Left lung (tissue), 10 donors: ENCODE measurements around the gene STAG3. TPM values are rescaled to one million over a fixed set of nuclear protein-coding genes. Genes with fewer than 3 reads are reported as not detected.

ENCODE experiments used
- ATAC-seq: fragments of 200-7000 bp; cut with Tn5 transposase; one replicate; pipeline ENCODE4 v1.9.1; 2020; ENCODE audit warnings: moderate library complexity
- DNase-seq, 4 donors: peaks; one replicate each; pipeline ENCODE4 v3.0.0-alpha.2; 2013 to 2020
- H3K27ac ChIP-seq, 2 donors: fragments of 200-600 bp; sonication (generic) in 1 of 2; one replicate each; pipeline versions ENCODE4 v1.5.0 to v1.8.0; 2020 to 2021
- H3K27me3 ChIP-seq, 2 donors: fragments of 200-600 bp; sonication (generic) in 1 of 2; one replicate each; pipeline versions ENCODE4 v1.5.0 to v1.8.0; 2020 to 2021
- H3K36me3 ChIP-seq, 2 donors: fragments of 200-600 bp; sonication (generic) in 1 of 2; one replicate each; pipeline versions ENCODE4 v1.5.0 to v1.8.0; 2020 to 2021
- H3K4me1 ChIP-seq, 2 donors: fragments of 200-600 bp; one replicate each; pipeline ENCODE4 v1.8.0; 2021
- H3K4me3 ChIP-seq, 2 donors: fragments of 200-600 bp; sonication (generic) in 1 of 2; one replicate each; pipeline versions ENCODE4 v1.5.0 to v1.8.0; 2020 to 2021; ENCODE audit warnings: mild to moderate bottlenecking in 1 of 2
- H3K9me3 ChIP-seq, 2 donors: fragments of 200-600 bp; sonication (generic) in 1 of 2; one replicate each; pipeline versions ENCODE4 v1.5.0 to v1.8.0; 2020 to 2021
- CTCF ChIP-seq, 2 donors: fragments of 200-600 bp; sonication (generic) in 1 of 2; IDR thresholded peaks; one replicate each; pipeline versions ENCODE4 v1.5.0 to v1.8.0; 2021; ENCODE audit warnings: antibody characterized with exemption in 2 of 2
- intact Hi-C, 2 donors: fragments of 100-400 bp; cut with DNase I; formaldehyde crosslinking; loops; one replicate each; pipeline versions ENCODE4 v1.11.2 to v1.14.2; 2022
- polyA plus RNA-seq, 6 donors: library from polyadenylated mRNA; unstranded; fragments of 120-200 nt; gene quantifications; one replicate each; pipeline ENCODE4 v1.2.1, GENCODE V29; 2013; ENCODE audit not compliant: insufficient read length in 6 of 6
- total RNA-seq, 2 donors: library from RNA; stranded (reverse); fragmentation: NEBNext Ultra II Directional; extraction: Animal tissue kit (Norgen Biotek cat#: 25700); gene quantifications; one replicate each; pipeline ENCODE4 v1.2.1, GENCODE V29; 2021
- donor health status: DM: no; HTN: yes; CAD: no.
- donor health status: DM: no; HTN: no; CAD: no.

STAG3 gene
- total and polyA plus RNA-seq, 8 donors = 0.96 to 27.3 (median 22.4) TPM

GRCh38 chr7:100130608-100131453, 46.9 kb upstream of the STAG3 start:
- TF ChIP-seq CTCF (IDR thresholded peaks at IDR 0.05) = peak; percentile 87 to 94
- Histone ChIP-seq H3K36me3 (no peaks in the 10 kb centered on the region), H3K4me3 (no peak overlapping the region), H3K9me3 (no peaks in the 10 kb centered on the region), H3K4me1 (peaks cover 5 to 24% of the 10 kb centered on the region in 2 donors), H3K27ac (no peak overlapping the region), H3K27me3 (no peaks in the 10 kb centered on the region)
- peak; percentile 32 for ATAC-seq
- intact Hi-C loops = no loop called here
- peak; percentile 53 to 94 (median 76) for DNase-seq

GRCh38 chr7:100132126-100132525, 45.6 kb upstream of the STAG3 start:
- no peak for TF ChIP-seq CTCF (IDR thresholded peaks at IDR 0.05)
- Histone ChIP-seq H3K4me3 (no peak overlapping the region), H3K27me3 (no peaks in the 10 kb centered on the region), H3K27ac (no peak overlapping the region), H3K36me3 (no peaks in the 10 kb centered on the region), H3K4me1 (peaks cover 5 to 17% of the 10 kb centered on the region in 2 donors), H3K9me3 (no peaks in the 10 kb centered on the region)
- ATAC-seq = no peak
- no peak for DNase-seq
- intact Hi-C loops = no loop called here

- peak; percentile 63 to 81 for TF ChIP-seq CTCF (IDR thresholded peaks at IDR 0.05)
- Histone ChIP-seq H3K36me3 (no peaks in the 10 kb centered on the region), H3K4me3 (no peak overlapping the region), H3K9me3 (no peaks in the 10 kb centered on the region), H3K4me1 (peaks cover 5 to 15% of the 10 kb centered on the region in 2 donors), H3K27me3 (no peaks in the 10 kb centered on the region), H3K27ac (no peak overlapping the region)
- DNase-seq = peak in 3 of 4 donors; percentile 33 to 71 (median 63)
- intact Hi-C loops = no loop called here
- peak; percentile 84 for ATAC-seq
Observed at GRCh38 chr7:100132697-100133151, 45.0 kb upstream of the STAG3 start.

- no peak overlapping the region for H3K27ac ChIP-seq
- no peak overlapping the region for H3K4me3 ChIP-seq
- peaks cover 0 to 15% of the 10 kb centered on the region in 2 donors for H3K4me1 ChIP-seq
- H3K9me3 ChIP-seq = no peaks in the 10 kb centered on the region
- no peak for TF ChIP-seq CTCF (IDR thresholded peaks at IDR 0.05)
- intact Hi-C loops = loop anchor here in 1 of 2 donors (5.0 kb wide), 1 partner anchor 84 kb away; no protein-coding TSS in a partner anchor
- no peaks in the 10 kb centered on the region for H3K36me3 ChIP-seq
- no peak for ATAC-seq
- no peak for DNase-seq
- no peaks in the 10 kb centered on the region for H3K27me3 ChIP-seq
Observed at GRCh38 chr7:100137851-100138760, 39.6 kb upstream of the STAG3 start.
